Neural progenitor cell (in vitro differentiated cells): ENCODE results near the gene IFT52. TPM values are rescaled to one million over a fixed set of nuclear protein-coding genes. Genes with fewer than 3 reads are reported as not detected.

Experiments
- DNase-seq: peaks from one replicate; pipeline ENCODE4 v3.0.0-alpha.2; 2016; ENCODE audit warnings: low spot score
- H2AFZ ChIP-seq: fragments of 200-600 bp; sonication (generic); replicated peaks from 2 replicates; pipeline ENCODE4 v1.6.1; 2016; ENCODE audit warnings: antibody characterized with exemption
- H3F3A ChIP-seq: fragments of 200-600 bp; sonication (generic); 2 replicates; pipeline ENCODE4 v1.6.1; 2016; ENCODE audit warnings: antibody characterized with exemption, low read depth
- H3K27ac ChIP-seq: fragments of 200-600 bp; sonication (generic); 2 replicates; pipeline ENCODE4 v1.5.1; 2016; ENCODE audit warnings: mild to moderate bottlenecking
- H3K27me3 ChIP-seq: fragments of 200-600 bp; sonication (generic); 2 replicates; pipeline ENCODE4 v1.6.1; 2016; ENCODE audit warnings: mild to moderate bottlenecking, moderate library complexity
- H3K36me3 ChIP-seq: fragments of 200-600 bp; sonication (generic); 2 replicates; pipeline ENCODE4 v1.5.1; 2016
- H3K4me1 ChIP-seq: fragments of 200-600 bp; sonication (generic); 2 replicates; pipeline ENCODE4 v1.6.1; 2016; ENCODE audit warnings: mixed run types
- H3K4me2 ChIP-seq: fragments of 200-600 bp; sonication (generic); 2 replicates; pipeline ENCODE4 v1.6.1; 2016
- H3K4me3 ChIP-seq: fragments of 200-600 bp; sonication (generic); 2 replicates; pipeline ENCODE4 v1.5.1; 2016
- H3K79me2 ChIP-seq: fragments of 200-600 bp; sonication (generic); 2 replicates; pipeline ENCODE4 v1.6.1; 2016; ENCODE audit warnings: low read depth
- H3K9ac ChIP-seq: fragments of 200-600 bp; sonication (generic); 2 replicates; pipeline ENCODE4 v1.6.1; 2016
- H3K9me3 ChIP-seq: fragments of 200-600 bp; sonication (generic); 2 replicates; pipeline ENCODE4 v1.5.1; 2016; ENCODE audit warnings: low read depth
- H4K20me1 ChIP-seq: fragments of 200-600 bp; sonication (generic); 2 replicates; pipeline ENCODE4 v1.6.1; 2016; ENCODE audit warnings: low read depth
- H3K27ac Mint-ChIP-seq: 3 replicates; pipeline ENCODE4 v1.8.0; 2021; ENCODE audit warnings: mixed read lengths
- H3K27me3 Mint-ChIP-seq: 2 replicates; pipeline ENCODE4 v1.8.0; 2022; ENCODE audit warnings: low read depth, mild to moderate bottlenecking, inconsistent platforms, moderate library complexity, mixed read lengths; ENCODE audit not compliant: insufficient read depth
- H3K36me3 Mint-ChIP-seq: 3 replicates; pipeline ENCODE4 v1.8.0; 2021; ENCODE audit warnings: mixed read lengths
- H3K4me1 Mint-ChIP-seq: 3 replicates; pipeline ENCODE4 v1.8.0; 2021; ENCODE audit warnings: mixed read lengths
- H3K4me3 Mint-ChIP-seq: 3 replicates; pipeline ENCODE4 v1.8.0; 2021; ENCODE audit warnings: mild to moderate bottlenecking, moderate library complexity, mixed read lengths
- H3K9me3 Mint-ChIP-seq: 3 replicates; pipeline ENCODE4 v1.8.0; 2020; ENCODE audit warnings: mixed read lengths
- EZH2 ChIP-seq: fragments of 200-600 bp; sonication (generic); IDR thresholded peaks from 2 replicates; pipeline ENCODE4 v1.6.1; 2017; ENCODE audit warnings: antibody characterized with exemption, mild to moderate bottlenecking, moderate library complexity
- EZH2phosphoT487 ChIP-seq: fragments of 200-600 bp; sonication (generic); IDR thresholded peaks from 2 replicates; pipeline ENCODE4 v1.6.1; 2017; ENCODE audit warnings: antibody characterized with exemption
- total RNA-seq: library from RNA; depleted of rRNA; stranded (reverse); fragments of >200 nt; gene quantifications from 2 replicates; pipeline ENCODE4 v1.2.3, GENCODE V29; 2015; ENCODE audit warnings: low replicate concordance
- TF ChIP-seq, protein P1 (sequence below): fragments of 200-600 bp; sonication (generic); IDR thresholded peaks from 2 replicates; pipeline ENCODE4 v1.5.1; 2017; ENCODE audit warnings: antibody characterized with exemption, mild to moderate bottlenecking

IFT52 gene
- total RNA-seq, 1 donor from 2014 or later: 87.9 TPM

- Histone ChIP-seq H3K79me2 (no peaks in the 10 kb centered on the region), H3K4me3 (no peak overlapping the region), H3K27ac (no peak overlapping the region), H4K20me1 (no peaks in the 10 kb centered on the region), H3K9ac (no peak overlapping the region), H3K9me3 (no peaks in the 10 kb centered on the region), H3K27me3 (no peaks in the 10 kb centered on the region), H3K4me1 (no peaks in the 10 kb centered on the region), H3K4me2 (no peak overlapping the region), H2AFZ (no peak overlapping the region), H3K36me3 (no peaks in the 10 kb centered on the region), H3F3A (no peaks in the 10 kb centered on the region)
- H3K4me1 Mint-ChIP-seq: no peaks in the 10 kb centered on the region
- TF ChIP-seq EZH2 (no peak), EZH2phosphoT487 (no peak)
- TF ChIP-seq, protein P1, sequence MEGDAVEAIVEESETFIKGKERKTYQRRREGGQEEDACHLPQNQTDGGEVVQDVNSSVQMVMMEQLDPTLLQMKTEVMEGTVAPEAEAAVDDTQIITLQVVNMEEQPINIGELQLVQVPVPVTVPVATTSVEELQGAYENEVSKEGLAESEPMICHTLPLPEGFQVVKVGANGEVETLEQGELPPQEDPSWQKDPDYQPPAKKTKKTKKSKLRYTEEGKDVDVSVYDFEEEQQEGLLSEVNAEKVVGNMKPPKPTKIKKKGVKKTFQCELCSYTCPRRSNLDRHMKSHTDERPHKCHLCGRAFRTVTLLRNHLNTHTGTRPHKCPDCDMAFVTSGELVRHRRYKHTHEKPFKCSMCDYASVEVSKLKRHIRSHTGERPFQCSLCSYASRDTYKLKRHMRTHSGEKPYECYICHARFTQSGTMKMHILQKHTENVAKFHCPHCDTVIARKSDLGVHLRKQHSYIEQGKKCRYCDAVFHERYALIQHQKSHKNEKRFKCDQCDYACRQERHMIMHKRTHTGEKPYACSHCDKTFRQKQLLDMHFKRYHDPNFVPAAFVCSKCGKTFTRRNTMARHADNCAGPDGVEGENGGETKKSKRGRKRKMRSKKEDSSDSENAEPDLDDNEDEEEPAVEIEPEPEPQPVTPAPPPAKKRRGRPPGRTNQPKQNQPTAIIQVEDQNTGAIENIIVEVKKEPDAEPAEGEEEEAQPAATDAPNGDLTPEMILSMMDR: no peak
- DNase-seq: no peak
- H3K36me3 Mint-ChIP-seq: peaks cover 33% of the 10 kb centered on the region
- H3K4me3 Mint-ChIP-seq: no peak overlapping the region
- H3K27ac Mint-ChIP-seq: no peak overlapping the region
- no peaks in the 10 kb centered on the region for H3K27me3 Mint-ChIP-seq
- H3K9me3 Mint-ChIP-seq: no peaks in the 10 kb centered on the region
Measured at GRCh38 chr20:43631598-43631997, 40.9 kb downstream of the IFT52 start.

DNA sequence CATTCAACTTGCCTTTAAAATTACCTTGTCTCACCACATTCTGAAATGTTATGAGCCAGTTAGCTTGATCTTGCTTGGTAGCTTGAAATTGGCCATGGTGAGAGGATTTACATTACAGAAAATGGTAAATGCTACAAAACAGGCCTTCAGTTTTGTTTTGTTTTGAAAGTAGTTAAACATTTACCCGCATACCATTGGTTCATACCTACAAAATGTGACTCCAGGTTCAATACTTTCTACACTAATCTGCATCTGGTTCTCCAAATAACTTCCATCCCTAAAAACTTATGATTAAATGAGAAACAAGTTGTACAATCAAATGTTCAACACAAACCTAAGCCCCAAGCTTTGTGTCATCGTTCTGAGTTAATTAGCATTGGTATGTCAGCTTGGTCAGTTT lies 45.7 kb downstream of the IFT52 start:
- H3K27ac Mint-ChIP-seq: no peak overlapping the region

DNA sequence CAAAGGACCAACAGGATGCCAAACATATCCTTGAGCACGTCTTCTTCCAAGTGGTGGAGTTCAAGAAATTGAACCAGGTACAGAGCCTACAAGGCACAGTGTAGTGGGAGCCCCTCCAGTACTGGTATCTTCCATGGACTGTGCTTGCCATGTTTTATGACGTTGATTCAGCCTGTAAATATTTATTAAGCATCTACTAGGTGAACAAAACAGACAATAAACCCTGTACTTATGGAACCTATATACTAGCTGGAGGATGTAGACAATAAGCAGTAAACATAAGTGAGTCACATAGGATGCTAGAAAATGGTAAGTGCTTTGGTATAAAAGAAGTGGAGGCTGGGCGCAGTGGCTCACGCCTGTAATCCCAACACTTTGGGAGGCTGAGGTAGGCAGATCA lies 51.8 kb downstream of the IFT52 start:
- Histone ChIP-seq H3K27ac (no peak overlapping the region), H3K36me3 (peaks cover 3% of the 10 kb centered on the region), H3K4me3 (no peak overlapping the region), H3F3A (no peaks in the 10 kb centered on the region), H3K4me2 (no peak overlapping the region), H3K27me3 (no peaks in the 10 kb centered on the region), H3K9ac (no peak overlapping the region), H3K4me1 (no peaks in the 10 kb centered on the region), H4K20me1 (no peaks in the 10 kb centered on the region), H2AFZ (no peak overlapping the region), H3K79me2 (no peaks in the 10 kb centered on the region), H3K9me3 (no peaks in the 10 kb centered on the region)
- no peaks in the 10 kb centered on the region for H3K4me1 Mint-ChIP-seq
- TF ChIP-seq EZH2phosphoT487 (no peak), EZH2 (no peak)
- TF ChIP-seq, protein P1: no peak
- H3K27ac Mint-ChIP-seq: no peak overlapping the region
- no peak for DNase-seq
- no peaks in the 10 kb centered on the region for H3K9me3 Mint-ChIP-seq
- no peaks in the 10 kb centered on the region for H3K27me3 Mint-ChIP-seq
- H3K4me3 Mint-ChIP-seq: no peak overlapping the region
- peaks cover 9% of the 10 kb centered on the region for H3K36me3 Mint-ChIP-seq

More for the DNA sequence above, 45.7 kb downstream of the IFT52 start:
- no peaks in the 10 kb centered on the region for H3K79me2 ChIP-seq
- H3K9ac ChIP-seq: no peak overlapping the region
- peaks cover 23% of the 10 kb centered on the region for H3K36me3 Mint-ChIP-seq
- no peaks in the 10 kb centered on the region for H3K9me3 Mint-ChIP-seq
- no peaks in the 10 kb centered on the region for H4K20me1 ChIP-seq
- H3K9me3 ChIP-seq: no peaks in the 10 kb centered on the region
- no peak overlapping the region for H2AFZ ChIP-seq
- no peaks in the 10 kb centered on the region for H3K4me1 Mint-ChIP-seq
- no peaks in the 10 kb centered on the region for H3K4me1 ChIP-seq
- no peak overlapping the region for H3K4me2 ChIP-seq
- no peaks in the 10 kb centered on the region for H3F3A ChIP-seq
- H3K27me3 Mint-ChIP-seq: no peaks in the 10 kb centered on the region
- no peak overlapping the region for H3K4me3 Mint-ChIP-seq
- TF ChIP-seq EZH2 (no peak), EZH2phosphoT487 (no peak)
- TF ChIP-seq, protein P1: no peak
- DNase-seq: no peak
- no peak overlapping the region for H3K4me3 ChIP-seq
- H3K27ac ChIP-seq: no peak overlapping the region
- no peaks in the 10 kb centered on the region for H3K36me3 ChIP-seq
- H3K27me3 ChIP-seq: no peaks in the 10 kb centered on the region
